T-cell (primary cell): ENCODE data around the gene HSF2BP. TPM values are rescaled to one million over a fixed set of nuclear protein-coding genes. Genes with fewer than 3 reads are reported as not detected.
"Not testable (repeated sequence)": the region's sequence is repeated elsewhere in the genome, so short reads cannot be mapped to it uniquely, and the experiment has no call there.

Experiments
- ATAC-seq, 4 experiments: fragments of 200-7000 bp in 3 of 4; fragments of 150-1000 bp in 1 of 4; cut with Tn5 transposase; replicated peaks in 1 of 4; 1 replicate in 3 of 4; 2 replicates in 1 of 4; pipeline ENCODE4 v1.10.0; 2021; ENCODE audit warnings: moderate library complexity in 3 of 4, mild to moderate bottlenecking in 2 of 4, moderate number of reproducible peaks in 1 of 4
- CTCF ChIA-PET, 2 donors: fragments of 300-600 bp; sonication (Branson Sonifier 250); formaldehyde crosslinking; loops; one replicate each; lab custom pipeline; 2022; ENCODE audit warnings: antibody characterized with exemption in 2 of 2; lab: Charles Lee
- POLR2A ChIA-PET, 2 donors: fragments of 300-600 bp; sonication (Branson Sonifier 250); formaldehyde crosslinking; loops; one replicate each; lab custom pipeline; 2022; ENCODE audit warnings: antibody characterized with exemption in 2 of 2; lab: Charles Lee
- DNase-seq, 35 experiments: peaks; one replicate each; pipeline versions ENCODE4 v3.0.0 to v3.0.0-alpha.2; 2013 to 2023
- H3K27ac ChIP-seq: one replicate; pipeline ENCODE4 v1.5.1; 2013; ENCODE audit warnings: low read length
- H3K27me3 ChIP-seq, 2 experiments: replicated peaks in 1 of 2; 1 replicate in 1 of 2; 2 replicates in 1 of 2; pipeline versions ENCODE4 v1.6.1 to v1.7.0; 2013; ENCODE audit warnings: low read length in 1 of 2, mixed read lengths in 1 of 2; ENCODE audit not compliant: control insufficient read depth in 2 of 2, insufficient read depth in 2 of 2; ENCODE audit errors: extremely low read depth in 1 of 2
- H3K36me3 ChIP-seq, 2 donors: 1 replicate in 1 of 2; 2 replicates in 1 of 2; pipeline versions ENCODE4 v1.6.1 to v1.7.0; 2013; ENCODE audit warnings: low read length in 1 of 2; ENCODE audit not compliant: control insufficient read depth in 2 of 2, insufficient read depth in 1 of 2; ENCODE audit errors: extremely low read depth in 1 of 2
- H3K4me1 ChIP-seq, 2 experiments: 1 replicate in 1 of 2; 2 replicates in 1 of 2; pipeline versions ENCODE4 v1.6.1 to v1.7.0; 2013; ENCODE audit warnings: low read length in 2 of 2, mixed read lengths in 1 of 2; ENCODE audit not compliant: insufficient read depth in 2 of 2, control insufficient read depth in 1 of 2; ENCODE audit errors: extremely low read depth in 1 of 2
- H3K4me3 ChIP-seq, 2 donors: 1 replicate in 1 of 2; 2 replicates in 1 of 2; pipeline versions ENCODE4 v1.5.1 to v1.7.0; 2013; ENCODE audit warnings: mild to moderate bottlenecking in 2 of 2, low read length in 1 of 2, moderate library complexity in 1 of 2; ENCODE audit not compliant: control insufficient read depth in 1 of 2; ENCODE audit errors: extremely low read depth in 1 of 2
- H3K9me3 ChIP-seq: 2 replicates; pipeline ENCODE4 v1.7.0; 2013
- H3K27ac Mint-ChIP-seq, 2 donors: one replicate each; pipeline ENCODE4 v1.8.0; 2020 to 2021; ENCODE audit warnings: mild to moderate bottlenecking in 2 of 2, mixed read lengths in 2 of 2
- H3K27me3 Mint-ChIP-seq, 2 donors: one replicate each; pipeline ENCODE4 v1.8.0; 2021 to 2022; ENCODE audit warnings: mixed read lengths in 2 of 2
- H3K36me3 Mint-ChIP-seq: one replicate; pipeline ENCODE4 v1.8.0; 2021; ENCODE audit warnings: mixed read lengths
- H3K4me1 Mint-ChIP-seq, 3 donors: one replicate each; pipeline ENCODE4 v1.8.0; 2020 to 2022; ENCODE audit warnings: mixed read lengths in 3 of 3, mild to moderate bottlenecking in 1 of 3
- H3K4me3 Mint-ChIP-seq, 3 donors: one replicate each; pipeline ENCODE4 v1.8.0; 2020 to 2022; ENCODE audit warnings: mild to moderate bottlenecking in 3 of 3, mixed read lengths in 3 of 3, moderate library complexity in 3 of 3
- H3K9me3 Mint-ChIP-seq, 3 donors: one replicate each; pipeline ENCODE4 v1.8.0; 2020 to 2022; ENCODE audit warnings: mixed read lengths in 3 of 3
- WGBS: methylation state at CpG from one replicate; pipeline ENCODE4 v1.1.5; 2013; ENCODE audit warnings: missing lambda C conversion rate; ENCODE audit not compliant: insufficient coverage; 5-methylcytosine and 5-hydroxymethylcytosine counted together
- total RNA-seq, 35 experiments: library from RNA in 6 of 35; stranded (reverse) in 6 of 35; fragments of 120-200 nt in 1 of 35; gene quantifications; one replicate each; pipeline versions ENCODE4 v1.2.1 to v1.2.4 and lab custom pipeline; 2013 to 2026

Gene HSF2BP
- total RNA-seq, 5 donors from 2014 or later (not counting 1 experiment from before 2014, with no cell fraction given), result 0.60 to 2.2 (median 0.80) TPM

- Histone ChIP-seq H3K27me3 (no peaks in the 10 kb centered on the region), H3K4me3 (no peak overlapping the region), H3K36me3 (peaks cover 0 to 11% of the 10 kb centered on the region in 2 donors), H3K27ac (no peak overlapping the region), H3K4me1 (peaks cover 13 to 41% of the 10 kb centered on the region in 2 experiments), H3K9me3 (no peaks in the 10 kb centered on the region)
- H3K27ac Mint-ChIP-seq, result peak overlapping the region; percentile 19 to 48
- peak overlapping the region; percentile 17 to 39 (median 38) for H3K4me3 Mint-ChIP-seq
- no peaks in the 10 kb centered on the region for H3K36me3 Mint-ChIP-seq
- 81% methylated on average over 41 of the region's 46 CpGs for WGBS
- no peak for ATAC-seq
- ChIA-PET POLR2A (no interaction called here), CTCF (no interaction called here)
- no peaks in the 10 kb centered on the region for H3K27me3 Mint-ChIP-seq
- DNase-seq, result peak in 1 of 35 experiments; percentile 14
- peaks cover 35 to 42% (median 38%) of the 10 kb centered on the region in 3 donors for H3K4me1 Mint-ChIP-seq
- H3K9me3 Mint-ChIP-seq, result no peaks in the 10 kb centered on the region
These were observed 1.8 kb downstream of the HSF2BP start for GRCh38 chr21:43657355-43658087.

GRCh38 chr21:43654806-43655489, 4.3 kb downstream of the HSF2BP start:
- WGBS, result 84% methylated on average over 4 of the region's 7 CpGs
- CTCF ChIA-PET, result no interaction called here
- DNase-seq, result no peak

GRCh38 chr21:43653626-43654025, 5.7 kb downstream of the HSF2BP start:
- Histone ChIP-seq H3K9me3 (no peaks in the 10 kb centered on the region), H3K36me3 (no peaks in the 10 kb centered on the region), H3K4me3 (no peak overlapping the region), H3K4me1 (peaks cover 0 to 15% of the 10 kb centered on the region in 2 experiments), H3K27ac (no peak overlapping the region), H3K27me3 (no peaks in the 10 kb centered on the region)
- Mint-ChIP-seq H3K9me3 (no peaks in the 10 kb centered on the region), H3K4me3 (no peak overlapping the region), H3K27ac (no peak overlapping the region), H3K4me1 (peaks cover 8 to 10% (median 10%) of the 10 kb centered on the region in 3 donors), H3K27me3 (peaks cover 0 to 3% of the 10 kb centered on the region in 2 donors), H3K36me3 (no peaks in the 10 kb centered on the region)
- ChIA-PET CTCF (no interaction called here), POLR2A (no interaction called here)
- ATAC-seq (no peak), DNase-seq (no peak)
- 95% methylated on average over 4 of the region's 6 CpGs for WGBS

More at GRCh38 chr21:43654806-43655489, 4.3 kb downstream of the HSF2BP start:
- Histone ChIP-seq H3K4me3 (no peak overlapping the region), H3K27me3 (no peaks in the 10 kb centered on the region), H3K9me3 (no peaks in the 10 kb centered on the region), H3K27ac (no peak overlapping the region), H3K4me1 (peaks cover 0 to 22% of the 10 kb centered on the region in 2 experiments), H3K36me3 (no peaks in the 10 kb centered on the region)
- Mint-ChIP-seq H3K4me3 (no peak overlapping the region), H3K9me3 (no peaks in the 10 kb centered on the region), H3K27ac (no peak overlapping the region), H3K27me3 (peaks cover 0 to 3% of the 10 kb centered on the region in 2 donors), H3K36me3 (no peaks in the 10 kb centered on the region), H3K4me1 (peaks cover 12 to 16% (median 13%) of the 10 kb centered on the region in 3 donors)
- ATAC-seq, result no peak
- POLR2A ChIA-PET, result no interaction called here

GRCh38 chr21:43652616-43653015, 6.7 kb downstream of the HSF2BP start:
- Mint-ChIP-seq H3K36me3 (no peaks in the 10 kb centered on the region), H3K27ac (no peak overlapping the region), H3K27me3 (peaks cover 0 to 3% of the 10 kb centered on the region in 2 donors), H3K9me3 (no peaks in the 10 kb centered on the region), H3K4me1 (peaks cover 5 to 10% (median 10%) of the 10 kb centered on the region in 3 donors), H3K4me3 (no peak overlapping the region)
- no peaks in the 10 kb centered on the region for H3K9me3 ChIP-seq
- H3K27ac ChIP-seq, result no peak overlapping the region
- ATAC-seq (no peak), DNase-seq (no peak)
- 89% methylated on average over 4 of the region's 6 CpGs for WGBS
- ChIA-PET CTCF (no interaction called here), POLR2A (no interaction called here)
- H3K4me3 ChIP-seq, result no peak overlapping the region
- H3K27me3 ChIP-seq, result no peaks in the 10 kb centered on the region
- H3K36me3 ChIP-seq, result no peaks in the 10 kb centered on the region
- H3K4me1 ChIP-seq, result peaks cover 0 to 6% of the 10 kb centered on the region in 2 experiments

- H3K36me3 Mint-ChIP-seq, H3K4me1 Mint-ChIP-seq, H3K9me3 Mint-ChIP-seq, H3K27me3 ChIP-seq, H3K27me3 Mint-ChIP-seq, H3K4me1 ChIP-seq, ATAC-seq, H3K36me3 ChIP-seq, CTCF ChIA-PET, H3K4me3 Mint-ChIP-seq, H3K27ac ChIP-seq, H3K9me3 ChIP-seq, DNase-seq, H3K4me3 ChIP-seq, H3K27ac Mint-ChIP-seq, POLR2A ChIA-PET: not testable (repeated sequence)
- WGBS, result 100% methylated on average over 1 of the region's 6 CpGs
These were observed 7.4 kb downstream of the HSF2BP start for GRCh38 chr21:43651926-43652325.

- Mint-ChIP-seq H3K27ac (no peak overlapping the region), H3K4me3 (no peak overlapping the region), H3K27me3 (peaks cover 0 to 6% of the 10 kb centered on the region in 2 donors), H3K9me3 (no peaks in the 10 kb centered on the region), H3K36me3 (no peaks in the 10 kb centered on the region), H3K4me1 (peaks cover 14 to 15% (median 15%) of the 10 kb centered on the region in 3 donors)
- no peak overlapping the region for H3K4me3 ChIP-seq
- H3K36me3 ChIP-seq, result no peaks in the 10 kb centered on the region
- no peaks in the 10 kb centered on the region for H3K27me3 ChIP-seq
- no peak for DNase-seq
- no peak overlapping the region for H3K27ac ChIP-seq
- WGBS, result 86% methylated on average over 9 of the region's 9 CpGs
- H3K4me1 ChIP-seq, result peaks cover 5 to 13% of the 10 kb centered on the region in 2 experiments
- H3K9me3 ChIP-seq, result no peaks in the 10 kb centered on the region
- no peak for ATAC-seq
- ChIA-PET POLR2A (no interaction called here), CTCF (no interaction called here)
These were observed 11.1 kb downstream of the HSF2BP start for GRCh38 chr21:43648171-43648570.
